ENCODE measurements around the gene PTPRG. TPM values are rescaled to one million over a fixed set of nuclear protein-coding genes. Genes with fewer than 3 reads are reported as not detected.

The PTPRG gene
- total RNA-seq, 2 donors from 2014 or later = 23.9 to 31.6 TPM

GRCh38 chr3:61595288-61595687 is 33.9 kb downstream of the PTPRG start:
- no peak for ATAC-seq
- intact Hi-C loops (cut with DNase I) = no loop called here
- 4 to 38% methylated on average over 1 of the region's 1 CpG for WGBS, 2 donors
- H3K36me3 ChIP-seq (replicated peaks in 1 of 2; ENCODE audit: insufficient read depth in 1 of 2, low read depth in 2 of 2) = no peaks in the 10 kb centered on the region
- H3K27me3 ChIP-seq = no peaks in the 10 kb centered on the region
- H3K9me3 ChIP-seq = no peaks in the 10 kb centered on the region
- no peaks in the 10 kb centered on the region for H3K4me1 ChIP-seq
- TF ChIP-seq CTCF (IDR thresholded peaks at IDR 0.05) (no peak), POLR2A (IDR thresholded peaks at IDR 0.05) (no peak)
- no peak overlapping the region for H3K27ac ChIP-seq
- DNase-seq = no peak
- no peak overlapping the region for H3K4me3 ChIP-seq

- Histone ChIP-seq H3K27ac (no peak overlapping the region), H3K4me1 (no peaks in the 10 kb centered on the region), H3K4me3 (no peak overlapping the region), H3K27me3 (no peaks in the 10 kb centered on the region), H3K36me3 (replicated peaks in 1 of 2; ENCODE audit: insufficient read depth in 1 of 2, low read depth in 2 of 2) (no peaks in the 10 kb centered on the region), H3K9me3 (no peaks in the 10 kb centered on the region)
- intact Hi-C loops (cut with DNase I) = no loop called here
- no peak for DNase-seq
- TF ChIP-seq POLR2A (IDR thresholded peaks at IDR 0.05) (no peak), CTCF (IDR thresholded peaks at IDR 0.05) (no peak)
- 86 to 91% methylated on average over 3 of the region's 3 CpGs for WGBS, 2 donors
- ATAC-seq = no peak
Observed at GRCh38 chr3:61595826-61596225, 34.5 kb downstream of the PTPRG start.

- no peaks in the 10 kb centered on the region for H3K9me3 ChIP-seq
- no peak for ATAC-seq
- no peak overlapping the region for H3K4me3 ChIP-seq
- DNase-seq = no peak
- no peak overlapping the region for H3K27ac ChIP-seq
- no peak for TF ChIP-seq CTCF (IDR thresholded peaks at IDR 0.05)
- no peak for TF ChIP-seq POLR2A (IDR thresholded peaks at IDR 0.05)
- H3K4me1 ChIP-seq = no peaks in the 10 kb centered on the region
- WGBS, 2 donors = 86 to 88% methylated on average over 7 of the region's 7 CpGs
- no peaks in the 10 kb centered on the region for H3K27me3 ChIP-seq
- intact Hi-C loops (cut with DNase I) = no loop called here
- H3K36me3 ChIP-seq (replicated peaks in 1 of 2; ENCODE audit: insufficient read depth in 1 of 2, low read depth in 2 of 2) = no peaks in the 10 kb centered on the region
Observed at GRCh38 chr3:61597906-61598305, 36.5 kb downstream of the PTPRG start.

- DNase-seq (no peak), ATAC-seq (no peak)
- Histone ChIP-seq H3K4me1 (no peaks in the 10 kb centered on the region), H3K36me3 (replicated peaks in 1 of 2; ENCODE audit: insufficient read depth in 1 of 2, low read depth in 2 of 2) (no peaks in the 10 kb centered on the region), H3K9me3 (no peaks in the 10 kb centered on the region), H3K27ac (no peak overlapping the region), H3K27me3 (no peaks in the 10 kb centered on the region), H3K4me3 (no peak overlapping the region)
- intact Hi-C loops (cut with DNase I) = no loop called here
- 85% methylated on average over 2 of the region's 2 CpGs for WGBS, 2 donors
- TF ChIP-seq POLR2A (IDR thresholded peaks at IDR 0.05) = no peak
- TF ChIP-seq CTCF (IDR thresholded peaks at IDR 0.05) = no peak
Observed at GRCh38 chr3:61600195-61600594, 38.8 kb downstream of the PTPRG start.

GRCh38 chr3:61601831-61602230 is 40.5 kb downstream of the PTPRG start:
- no peaks in the 10 kb centered on the region for H3K9me3 ChIP-seq
- no peaks in the 10 kb centered on the region for H3K4me1 ChIP-seq
- H3K36me3 ChIP-seq (replicated peaks in 1 of 2; ENCODE audit: insufficient read depth in 1 of 2, low read depth in 2 of 2) = no peaks in the 10 kb centered on the region
- H3K27me3 ChIP-seq = no peaks in the 10 kb centered on the region
- no peak for ATAC-seq
- H3K4me3 ChIP-seq = no peak overlapping the region
- TF ChIP-seq CTCF (IDR thresholded peaks at IDR 0.05) (no peak), POLR2A (IDR thresholded peaks at IDR 0.05) (no peak)
- intact Hi-C loops (cut with DNase I) = no loop called here
- 60 to 82% methylated on average over 4 of the region's 4 CpGs for WGBS, 2 donors
- peak in 1 of 4 donors; percentile 10 for DNase-seq
- H3K27ac ChIP-seq = no peak overlapping the region

Measured in body of pancreas (tissue), 4 donors.